Naive B cell (primary cell): ENCODE data around the gene DENND2D. TPM values are rescaled to one million over a fixed set of nuclear protein-coding genes. Genes with fewer than 3 reads are reported as not detected.
"Not testable (repeated sequence)": the region's sequence is repeated elsewhere in the genome, so short reads cannot be mapped to it uniquely, and the experiment has no call there.

Experiments
- ATAC-seq, 2 donors: fragments of 150-1000 bp; cut with Tn5 transposase; 2 replicates each; pipeline ENCODE4 v1.10.0; 2021; ENCODE audit warnings: low read depth in 2 of 2, mild to moderate bottlenecking in 2 of 2, moderate library complexity in 2 of 2
- DNase-seq: peaks from one replicate; pipeline ENCODE4 v3.0.0; 2022
- H3K27ac Mint-ChIP-seq, 6 donors: one replicate each; pipeline ENCODE4 v1.8.0; 2020 to 2022; ENCODE audit warnings: mild to moderate bottlenecking in 6 of 6, mixed read lengths in 6 of 6, moderate library complexity in 5 of 6, inconsistent platforms in 2 of 6
- H3K27me3 Mint-ChIP-seq, 3 donors: one replicate each; pipeline ENCODE4 v1.8.0; 2021 to 2022; ENCODE audit warnings: mixed read lengths in 3 of 3, mild to moderate bottlenecking in 1 of 3
- H3K36me3 Mint-ChIP-seq, 2 donors: one replicate each; pipeline ENCODE4 v1.8.0; 2020 to 2022; ENCODE audit warnings: mixed read lengths in 2 of 2, inconsistent platforms in 1 of 2, mild to moderate bottlenecking in 1 of 2
- H3K4me1 Mint-ChIP-seq, 3 donors: one replicate each; pipeline ENCODE4 v1.8.0; 2020 to 2022; ENCODE audit warnings: mixed read lengths in 3 of 3, inconsistent platforms in 1 of 3, mild to moderate bottlenecking in 1 of 3, moderate library complexity in 1 of 3
- H3K4me3 Mint-ChIP-seq, 8 donors: one replicate each; pipeline ENCODE4 v1.8.0; 2020 to 2022; ENCODE audit warnings: mild to moderate bottlenecking in 8 of 8, mixed read lengths in 8 of 8, moderate library complexity in 8 of 8, inconsistent platforms in 2 of 8
- H3K9me3 Mint-ChIP-seq, 7 donors: one replicate each; pipeline ENCODE4 v1.8.0; 2020 to 2022; ENCODE audit warnings: mixed read lengths in 7 of 7, mild to moderate bottlenecking in 5 of 7, inconsistent platforms in 2 of 7, moderate library complexity in 1 of 7
- polyA plus RNA-seq, 6 donors: library from polyadenylated mRNA; unstranded; fragments of 300-500 nt; fragmentation: Illumina TruSeq; gene quantifications; one replicate each; pipeline ENCODE4 v1.2.3, GENCODE V29; 2021; ENCODE audit warnings: low read depth in 6 of 6

The DENND2D gene
- polyA plus RNA-seq, 6 donors from 2014 or later = 60.2 to 124 (median 82.6) TPM

DNA sequence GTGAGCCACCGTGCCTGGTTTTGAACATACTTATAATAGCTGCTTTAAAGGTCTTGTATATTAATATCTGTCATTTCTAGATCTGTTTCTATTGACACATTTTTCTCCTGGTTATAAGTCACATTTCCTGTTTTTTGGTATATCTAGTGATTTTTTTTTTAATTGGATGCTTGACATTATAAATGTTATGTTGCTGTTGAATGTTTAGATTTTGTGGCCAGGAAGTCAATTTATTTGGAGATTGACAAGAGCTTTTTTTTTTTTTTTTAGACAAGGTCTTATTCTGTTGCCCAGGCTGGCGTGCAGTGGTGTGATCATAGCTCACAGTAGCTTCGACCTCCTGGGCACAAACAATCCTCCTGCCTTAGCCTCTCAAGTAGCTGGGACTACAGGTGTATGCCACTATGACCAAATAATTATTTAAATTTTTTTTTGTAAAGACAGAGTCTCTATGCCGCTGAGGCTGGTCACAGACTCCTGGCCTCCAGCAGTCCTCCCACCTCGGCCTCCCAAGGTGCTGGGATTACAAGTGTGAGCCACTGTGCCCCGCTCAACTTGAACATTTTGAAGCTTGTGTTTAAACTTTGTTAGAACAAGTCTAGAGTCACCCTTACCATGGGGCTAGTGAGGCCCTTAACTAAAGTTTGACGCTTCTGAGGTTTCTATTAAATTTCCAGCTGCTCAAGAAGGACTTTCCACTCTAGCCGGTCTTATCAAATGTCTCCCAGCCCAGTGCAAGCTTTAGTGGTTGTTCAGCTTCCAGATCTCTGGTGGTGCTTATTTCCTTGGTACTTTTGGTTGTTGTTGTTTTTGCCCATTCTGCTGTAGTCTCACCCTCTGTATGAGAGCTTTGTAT is 18.5 kb upstream of the DENND2D start:
- Mint-ChIP-seq H3K27ac (peak overlapping the region; percentile 94 to 99 (median 96)), H3K9me3 (peaks cover 0 to 4% (median 2%) of the 10 kb centered on the region in 7 donors), H3K27me3 (peaks cover 0 to 4% (median 0%) of the 10 kb centered on the region in 3 donors), H3K4me3 (peak overlapping the region; percentile 65 to 85 (median 80)), H3K36me3 (no peaks in the 10 kb centered on the region), H3K4me1 (peaks cover 90 to 98% (median 97%) of the 10 kb centered on the region in 3 donors)
- DNase-seq (no peak), ATAC-seq (no peak)

DNA sequence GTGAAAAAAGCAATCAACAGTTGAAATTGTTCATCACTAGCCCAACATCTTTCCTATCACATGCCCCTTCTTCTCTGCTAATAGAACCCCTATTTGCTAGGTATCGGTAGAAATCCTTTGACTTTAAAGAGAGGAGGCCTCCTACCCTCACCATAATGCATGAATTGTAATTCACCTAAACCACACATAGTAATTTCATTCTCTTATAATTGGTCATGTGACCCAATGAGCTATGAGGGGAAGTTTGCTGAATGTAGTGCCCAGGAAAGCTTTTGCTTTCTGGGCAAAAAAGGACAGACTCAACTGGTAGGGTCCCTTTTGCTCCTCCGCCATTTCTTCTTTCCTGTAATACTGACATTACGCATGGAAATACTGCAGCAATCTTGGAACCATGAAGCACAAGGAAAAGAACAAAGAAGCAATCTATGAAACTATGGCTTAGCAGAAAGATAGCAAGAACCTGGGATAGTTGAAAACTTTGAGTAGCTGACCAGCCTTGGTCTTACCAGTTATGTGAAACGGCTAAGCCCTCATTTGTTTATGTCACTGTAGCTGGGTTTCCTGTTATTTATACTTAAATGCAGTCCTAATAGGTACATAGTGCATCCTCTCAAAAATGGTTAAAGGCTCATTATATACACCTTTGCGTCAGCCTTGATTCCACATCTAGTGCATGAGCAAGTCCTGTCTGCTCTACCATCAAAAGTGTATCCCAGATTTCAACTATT is 16.9 kb upstream of the DENND2D start:
- ATAC-seq (no peak), DNase-seq (no peak)
- Mint-ChIP-seq H3K9me3 (peaks cover 0 to 4% (median 2%) of the 10 kb centered on the region in 7 donors), H3K27ac (peak overlapping the region; percentile 75 to 99 (median 96)), H3K4me1 (peaks cover 91 to 100% (median 98%) of the 10 kb centered on the region in 3 donors), H3K27me3 (peaks cover 0 to 4% (median 0%) of the 10 kb centered on the region in 3 donors), H3K36me3 (peaks cover 0 to 7% of the 10 kb centered on the region in 2 donors), H3K4me3 (peak overlapping the region; percentile 13 to 85 (median 74))

DNA sequence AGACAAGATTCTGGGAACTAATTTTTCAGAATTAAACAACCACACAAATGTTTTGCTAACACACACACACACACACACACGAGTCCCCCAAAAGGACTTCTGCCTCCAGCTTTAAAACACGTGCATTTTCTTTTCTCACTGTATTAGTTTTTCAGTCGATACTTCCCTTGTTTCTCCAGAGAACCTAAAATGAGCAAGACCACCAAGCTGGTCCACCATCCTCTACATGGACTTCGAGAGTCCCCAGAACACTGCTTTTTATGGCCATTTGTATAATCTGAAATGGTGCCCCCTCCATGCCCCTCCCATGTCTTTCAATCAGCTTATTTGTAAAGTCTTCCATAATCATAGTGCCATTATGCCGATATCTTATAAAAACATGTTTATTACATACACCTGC is 16.3 kb upstream of the DENND2D start:
- Mint-ChIP-seq H3K27me3 (peaks cover 0 to 4% (median 0%) of the 10 kb centered on the region in 3 donors), H3K4me1 (peaks cover 85 to 96% (median 92%) of the 10 kb centered on the region in 3 donors), H3K27ac (peak overlapping the region; percentile 75 to 99 (median 96)), H3K9me3 (peaks cover 0 to 4% (median 2%) of the 10 kb centered on the region in 7 donors), H3K36me3 (peaks cover 0 to 7% of the 10 kb centered on the region in 2 donors), H3K4me3 (peak overlapping the region; percentile 23 to 85 (median 74))
- no peak for ATAC-seq
- DNase-seq = no peak

DNA sequence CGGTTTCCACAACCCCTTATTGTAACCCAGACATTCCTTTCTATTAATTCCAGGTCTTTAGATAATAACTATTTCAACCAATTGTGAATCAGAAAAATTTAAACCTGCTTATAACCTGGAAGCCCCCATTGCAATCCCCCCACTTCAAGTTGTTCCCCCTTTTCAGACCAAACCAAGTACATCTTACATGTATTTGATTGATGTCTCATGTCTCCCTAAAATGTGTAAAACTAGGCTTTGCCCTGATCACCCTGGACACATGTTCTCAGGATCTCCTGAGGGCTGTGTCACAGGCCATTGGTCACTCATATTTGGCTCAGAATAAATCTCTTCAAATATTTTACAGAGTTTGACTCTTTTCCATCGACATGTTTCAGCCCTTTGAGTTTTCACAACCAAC is 14.8 kb upstream of the DENND2D start:
- H3K4me1 Mint-ChIP-seq = peaks cover 74 to 86% (median 80%) of the 10 kb centered on the region in 3 donors
- DNase-seq, ATAC-seq, H3K27me3 Mint-ChIP-seq, H3K36me3 Mint-ChIP-seq, H3K9me3 Mint-ChIP-seq: not testable (repeated sequence)
- H3K27ac Mint-ChIP-seq = peak overlapping the region; percentile 75 to 99 (median 96)
- H3K4me3 Mint-ChIP-seq = peak overlapping the region in 7 of 8 donors; percentile 59 to 87 (median 79)

DNA sequence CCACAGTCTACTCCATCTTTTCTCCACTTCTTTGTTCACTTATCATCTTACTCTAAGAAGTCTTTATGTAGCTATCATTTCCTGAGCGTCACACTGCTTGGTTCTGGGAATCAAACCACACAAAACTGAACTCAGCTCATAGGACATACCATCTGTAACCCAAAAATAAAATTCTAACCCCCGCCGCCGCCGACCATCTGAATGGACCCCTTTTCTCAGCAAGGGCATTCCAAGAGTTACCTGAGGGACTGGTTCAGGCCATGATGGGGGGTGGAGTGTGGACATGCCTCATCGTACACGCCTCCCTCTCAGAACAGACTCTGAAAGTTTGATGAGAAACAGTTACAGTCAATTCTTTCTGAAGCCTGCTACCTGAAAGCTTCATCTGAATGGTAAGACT is 14.4 kb upstream of the DENND2D start:
- H3K4me1 Mint-ChIP-seq = peaks cover 73 to 82% (median 80%) of the 10 kb centered on the region in 3 donors
- peaks cover 0 to 7% of the 10 kb centered on the region in 2 donors for H3K36me3 Mint-ChIP-seq
- DNase-seq = no peak
- peak overlapping the region; percentile 75 to 99 (median 96) for H3K27ac Mint-ChIP-seq
- H3K27me3 Mint-ChIP-seq = peaks cover 0 to 4% (median 0%) of the 10 kb centered on the region in 3 donors
- no peak for ATAC-seq
- H3K9me3 Mint-ChIP-seq = peaks cover 0 to 4% (median 2%) of the 10 kb centered on the region in 7 donors
- H3K4me3 Mint-ChIP-seq = peak overlapping the region; percentile 57 to 87 (median 74)

DNA sequence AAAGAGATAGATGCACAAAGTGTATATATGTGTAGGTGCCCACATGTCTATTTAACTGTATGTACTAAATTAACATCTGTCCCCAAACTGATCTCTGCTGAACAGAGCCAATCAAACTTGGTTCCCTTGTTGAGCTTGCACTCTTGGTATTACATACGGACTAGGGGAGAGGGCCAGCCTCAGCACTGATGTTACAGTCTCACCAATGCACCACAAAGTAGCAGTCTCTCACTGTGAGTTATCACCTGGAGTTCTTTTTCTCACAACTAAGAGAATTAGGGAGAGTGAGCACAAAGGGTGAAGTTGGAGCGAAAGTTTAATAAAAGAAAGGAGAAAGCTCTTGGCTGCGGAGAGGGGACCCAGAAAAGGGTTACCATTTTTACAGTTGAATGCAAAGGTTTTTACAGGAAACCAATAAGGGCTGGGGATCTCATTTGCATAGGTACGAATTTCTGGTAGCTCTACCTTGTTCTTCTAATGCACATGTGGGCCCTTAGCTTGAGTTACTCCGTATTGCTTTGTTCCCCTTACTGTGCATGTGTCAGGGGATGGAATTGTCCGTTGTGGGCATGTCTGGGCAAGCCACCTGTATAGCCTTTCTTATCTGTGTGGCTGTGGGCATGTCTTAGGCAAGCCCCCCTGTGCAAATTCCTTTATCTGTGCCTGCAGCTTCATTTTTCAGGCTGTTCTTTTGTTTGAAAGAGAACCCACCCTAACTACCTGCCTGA is 13.8 kb upstream of the DENND2D start:
- peaks cover 0 to 4% (median 0%) of the 10 kb centered on the region in 3 donors for H3K27me3 Mint-ChIP-seq
- DNase-seq (peak; percentile 48), ATAC-seq (peak; percentile 24 to 27)
- H3K9me3 Mint-ChIP-seq = peaks cover 0 to 4% (median 0%) of the 10 kb centered on the region in 7 donors
- H3K4me1 Mint-ChIP-seq = peaks cover 67 to 78% (median 73%) of the 10 kb centered on the region in 3 donors
- peak overlapping the region; percentile 57 to 87 (median 74) for H3K4me3 Mint-ChIP-seq
- H3K27ac Mint-ChIP-seq = peak overlapping the region; percentile 75 to 99 (median 96)
- peaks cover 0 to 7% of the 10 kb centered on the region in 2 donors for H3K36me3 Mint-ChIP-seq

DNA sequence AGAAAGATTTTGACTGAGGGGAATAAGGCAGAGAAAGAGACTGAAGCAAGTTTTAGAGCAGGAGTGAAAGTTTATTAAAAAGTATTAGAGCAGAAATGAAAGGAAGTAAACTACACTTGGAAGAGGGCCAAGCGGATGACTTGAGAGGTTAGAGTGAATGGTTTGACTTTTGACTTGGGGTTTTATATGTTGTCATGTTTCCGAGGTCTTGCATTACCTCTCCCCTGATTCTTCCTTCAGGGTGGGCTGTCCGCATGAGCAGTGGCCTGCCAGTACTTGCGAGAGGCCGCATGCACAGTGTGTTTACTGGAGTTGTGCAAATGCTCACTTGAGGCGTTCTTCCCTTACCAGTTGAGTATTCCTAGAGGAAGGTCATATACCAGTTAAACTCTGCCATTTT is 13.0 kb upstream of the DENND2D start:
- Mint-ChIP-seq H3K36me3 (peaks cover 0 to 7% of the 10 kb centered on the region in 2 donors), H3K27me3 (peaks cover 0 to 4% (median 0%) of the 10 kb centered on the region in 3 donors), H3K4me1 (peaks cover 63 to 77% (median 68%) of the 10 kb centered on the region in 3 donors), H3K27ac (peak overlapping the region in 5 of 6 donors; percentile 3 to 99 (median 91)), H3K9me3 (peaks cover 0 to 4% (median 0%) of the 10 kb centered on the region in 7 donors), H3K4me3 (peak overlapping the region; percentile 57 to 87 (median 67))
- no peak for DNase-seq
- no peak for ATAC-seq

DNA sequence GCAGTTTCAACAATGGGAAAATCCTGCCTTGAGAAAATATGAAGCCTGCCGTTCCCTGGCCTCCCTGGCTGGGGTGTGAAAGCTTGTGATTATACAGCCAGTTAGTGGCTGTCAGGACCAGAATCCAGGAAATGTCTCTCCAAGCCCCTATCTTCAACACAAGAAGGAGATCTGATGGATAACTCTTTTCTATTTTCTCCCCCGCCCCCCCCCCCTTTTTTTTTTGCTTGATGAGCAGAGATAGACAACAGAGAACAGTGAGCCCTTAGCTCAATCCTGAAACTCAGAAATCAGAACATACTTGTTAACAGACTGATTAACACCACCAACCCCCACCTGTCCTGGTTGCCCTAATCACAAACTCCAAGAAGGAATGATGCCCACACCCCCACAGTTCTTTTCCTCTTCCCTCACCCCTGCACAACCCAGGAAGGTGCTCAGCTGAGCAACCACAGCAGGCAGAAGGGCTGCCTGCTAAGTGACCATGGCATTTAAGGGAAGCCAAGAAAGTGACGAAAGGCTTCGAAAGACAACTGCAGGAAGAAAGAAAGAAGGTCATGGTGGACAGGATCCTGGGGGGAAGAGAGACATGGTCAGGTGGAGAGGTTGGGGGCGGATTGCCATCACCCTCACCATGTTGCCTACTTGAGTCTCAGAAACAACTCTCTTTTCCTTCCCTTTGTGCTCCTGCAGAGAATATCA is 12.3 kb upstream of the DENND2D start:
- Mint-ChIP-seq H3K4me1 (peaks cover 60 to 75% (median 68%) of the 10 kb centered on the region in 3 donors), H3K27ac (peak overlapping the region in 5 of 6 donors; percentile 26 to 99 (median 91)), H3K9me3 (peaks cover 0 to 3% (median 0%) of the 10 kb centered on the region in 7 donors), H3K4me3 (peak overlapping the region; percentile 13 to 87 (median 64)), H3K27me3 (peaks cover 0 to 4% (median 0%) of the 10 kb centered on the region in 3 donors), H3K36me3 (peaks cover 0 to 7% of the 10 kb centered on the region in 2 donors)
- DNase-seq = no peak
- no peak for ATAC-seq

DNA sequence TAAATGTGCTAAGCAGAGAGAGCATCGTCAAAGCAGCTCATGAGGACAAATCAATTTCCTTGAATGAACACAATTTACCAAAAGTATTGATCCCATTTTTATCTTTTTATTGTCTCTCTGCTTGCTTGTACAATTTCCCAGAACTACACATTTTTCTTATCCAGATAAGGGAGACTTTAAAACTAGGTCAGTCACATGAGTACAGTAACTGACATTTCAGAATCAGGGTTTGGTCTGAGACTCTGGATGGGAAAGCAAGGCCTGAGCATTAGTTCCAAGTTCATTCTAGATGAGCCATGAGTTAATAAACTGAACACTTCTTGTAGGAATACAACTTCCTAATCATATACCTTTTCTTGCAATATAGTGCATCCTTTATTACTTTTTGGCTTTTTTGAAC is 11.5 kb upstream of the DENND2D start:
- Mint-ChIP-seq H3K4me3 (no peak overlapping the region), H3K36me3 (peaks cover 0 to 7% of the 10 kb centered on the region in 2 donors), H3K9me3 (peaks cover 0 to 3% (median 0%) of the 10 kb centered on the region in 7 donors), H3K27ac (no peak overlapping the region), H3K27me3 (peaks cover 0 to 4% (median 0%) of the 10 kb centered on the region in 3 donors), H3K4me1 (peaks cover 52 to 73% (median 65%) of the 10 kb centered on the region in 3 donors)
- DNase-seq (no peak), ATAC-seq (no peak)

DNA sequence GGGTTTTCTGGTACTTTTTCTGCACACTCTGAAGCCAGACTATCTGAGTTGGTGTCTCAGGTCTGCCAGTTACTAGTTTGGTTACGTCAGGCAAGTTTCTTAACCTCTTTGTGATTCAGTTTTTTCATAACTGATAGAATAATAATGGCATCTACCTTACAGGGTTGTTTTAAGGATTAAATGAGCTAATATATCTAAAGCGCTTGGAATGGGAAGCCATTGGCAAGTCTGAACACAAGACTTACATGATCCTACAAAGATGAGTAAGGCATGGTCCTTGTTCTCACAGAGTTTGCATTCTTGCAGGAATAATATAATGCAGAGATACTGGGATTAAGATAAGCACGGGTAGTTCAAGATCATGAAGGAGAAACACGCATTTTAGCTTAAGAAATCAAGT is 9.2 kb upstream of the DENND2D start:
- no peaks in the 10 kb centered on the region for H3K27me3 Mint-ChIP-seq
- H3K4me1 Mint-ChIP-seq = peaks cover 49 to 73% (median 65%) of the 10 kb centered on the region in 3 donors
- peaks cover 3 to 7% of the 10 kb centered on the region in 2 donors for H3K36me3 Mint-ChIP-seq
- H3K9me3 Mint-ChIP-seq = peaks cover 0 to 4% (median 0%) of the 10 kb centered on the region in 7 donors
- H3K4me3 Mint-ChIP-seq = no peak overlapping the region
- DNase-seq (no peak), ATAC-seq (no peak)
- peak overlapping the region in 2 of 6 donors; percentile 4 to 15 for H3K27ac Mint-ChIP-seq

DNA sequence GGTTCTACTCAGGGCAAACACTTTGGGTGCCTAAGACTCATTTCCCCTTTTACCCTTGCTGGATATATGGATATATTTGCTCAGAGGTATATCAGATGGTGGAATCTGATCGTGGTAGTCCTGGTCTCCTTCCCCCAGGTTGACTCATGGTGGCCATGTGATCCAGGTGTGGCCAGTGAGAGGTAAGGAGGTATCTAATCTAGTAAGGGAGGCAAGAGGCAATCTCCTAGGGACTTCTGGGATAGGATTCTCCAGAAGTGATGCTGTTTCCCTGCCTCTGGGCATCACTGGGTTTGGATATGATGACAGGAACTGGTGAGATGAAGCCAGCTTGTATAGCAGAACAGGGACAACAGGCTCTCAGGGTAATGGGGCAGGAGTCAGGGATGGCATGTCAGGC is 8.5 kb upstream of the DENND2D start:
- DNase-seq (no peak), ATAC-seq (no peak)
- H3K4me1 Mint-ChIP-seq = peaks cover 44 to 67% (median 58%) of the 10 kb centered on the region in 3 donors
- peaks cover 3 to 7% of the 10 kb centered on the region in 2 donors for H3K36me3 Mint-ChIP-seq
- H3K27ac Mint-ChIP-seq = peak overlapping the region in 2 of 6 donors; percentile 6 to 48
- peaks cover 0 to 4% (median 0%) of the 10 kb centered on the region in 7 donors for H3K9me3 Mint-ChIP-seq
- no peaks in the 10 kb centered on the region for H3K27me3 Mint-ChIP-seq
- no peak overlapping the region for H3K4me3 Mint-ChIP-seq

DNA sequence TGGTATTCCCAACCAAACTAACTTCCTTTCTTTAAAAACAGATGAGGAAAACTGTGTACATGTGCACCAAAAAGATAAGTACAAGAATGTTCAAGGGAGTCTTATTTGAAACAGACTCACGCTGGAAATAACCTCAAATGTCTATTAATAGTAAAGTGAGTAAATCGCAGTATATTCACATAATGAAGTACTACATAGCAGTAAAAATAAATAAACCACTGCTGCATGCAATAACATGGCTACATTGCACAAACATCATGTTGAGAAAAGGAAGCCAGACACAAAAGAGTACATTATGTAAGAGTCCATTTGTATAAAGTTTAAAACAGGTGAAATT is 5.2 kb upstream of the DENND2D start:
- DNase-seq (no peak), ATAC-seq (no peak)
- H3K4me1 Mint-ChIP-seq = peaks cover 47 to 77% (median 69%) of the 10 kb centered on the region in 3 donors
- H3K36me3 Mint-ChIP-seq = peaks cover 0 to 3% of the 10 kb centered on the region in 2 donors
- peak overlapping the region; percentile 61 to 98 (median 96) for H3K27ac Mint-ChIP-seq
- H3K9me3 Mint-ChIP-seq = peaks cover 0 to 3% (median 0%) of the 10 kb centered on the region in 7 donors
- peak overlapping the region; percentile 53 to 98 (median 84) for H3K4me3 Mint-ChIP-seq
- no peaks in the 10 kb centered on the region for H3K27me3 Mint-ChIP-seq
